Type B pancreatic cell (in vitro differentiated cells): ENCODE measurements around the gene ECSCR. TPM values are rescaled to one million over a fixed set of nuclear protein-coding genes. Genes with fewer than 3 reads are reported as not detected.
"Not testable (repeated sequence)": the region's sequence is repeated elsewhere in the genome, so short reads cannot be mapped to it uniquely, and the experiment has no call there.

ENCODE experiments used
- DNase-seq: peaks from one replicate; pipeline ENCODE4 v3.0.0; 2021; ENCODE audit warnings: mixed read lengths; ENCODE audit not compliant: unreplicated experiment; ENCODE audit errors: extremely low spot score
- H3K27ac Mint-ChIP-seq: 2 replicates; pipeline ENCODE4 v1.8.0; 2021; ENCODE audit warnings: mild to moderate bottlenecking, mixed read lengths
- H3K27me3 Mint-ChIP-seq: 2 replicates; pipeline ENCODE4 v1.8.0; 2021; ENCODE audit warnings: mixed read lengths
- H3K36me3 Mint-ChIP-seq: 2 replicates; pipeline ENCODE4 v1.8.0; 2021; ENCODE audit warnings: mixed read lengths
- H3K4me1 Mint-ChIP-seq: one replicate; pipeline ENCODE4 v1.8.0; 2021; ENCODE audit warnings: mixed read lengths; ENCODE audit not compliant: unreplicated experiment
- H3K4me3 Mint-ChIP-seq: 2 replicates; pipeline ENCODE4 v1.8.0; 2021; ENCODE audit warnings: mild to moderate bottlenecking, mixed read lengths
- H3K9me3 Mint-ChIP-seq: 2 replicates; pipeline ENCODE4 v1.8.0; 2021; ENCODE audit warnings: mixed read lengths
- CTCF ChIP-seq: fragments of 200-600 bp; sonication (generic); conservative IDR thresholded peaks from 2 replicates; pipeline ENCODE4 v1.5.0; 2021; ENCODE audit warnings: antibody characterized with exemption, mild to moderate bottlenecking
- total RNA-seq: library from RNA; stranded (reverse); gene quantifications from 2 replicates; pipeline ENCODE4 v1.2.1, GENCODE V29; 2021; ENCODE audit warnings: low replicate concordance

Gene ECSCR
- total RNA-seq, 1 donor from 2014 or later, result not detected

- no peaks in the 10 kb centered on the region for H3K36me3 Mint-ChIP-seq
- peak overlapping the region; percentile 73 for H3K27ac Mint-ChIP-seq
- no peak for TF ChIP-seq CTCF
- no peak overlapping the region for H3K4me3 Mint-ChIP-seq
- DNase-seq, result no peak
- no peaks in the 10 kb centered on the region for H3K27me3 Mint-ChIP-seq
- H3K4me1 Mint-ChIP-seq, result peaks cover 9% of the 10 kb centered on the region
- no peaks in the 10 kb centered on the region for H3K9me3 Mint-ChIP-seq
Observed at GRCh38 chr5:139494832-139495231, 32.3 kb upstream of the ECSCR start.

GRCh38 chr5:139494256-139494655, 31.7 kb upstream of the ECSCR start:
- Mint-ChIP-seq H3K9me3 (no peaks in the 10 kb centered on the region), H3K4me1 (peaks cover 9% of the 10 kb centered on the region), H3K4me3 (no peak overlapping the region), H3K27me3 (no peaks in the 10 kb centered on the region), H3K27ac (peak overlapping the region; percentile 73), H3K36me3 (no peaks in the 10 kb centered on the region)
- no peak for TF ChIP-seq CTCF
- DNase-seq, result no peak

- H3K27ac Mint-ChIP-seq, result peak overlapping the region; percentile 55
- no peaks in the 10 kb centered on the region for H3K9me3 Mint-ChIP-seq
- no peaks in the 10 kb centered on the region for H3K36me3 Mint-ChIP-seq
- no peak for TF ChIP-seq CTCF
- H3K27me3 Mint-ChIP-seq, result no peaks in the 10 kb centered on the region
- H3K4me1 Mint-ChIP-seq, result peaks cover 9% of the 10 kb centered on the region
- H3K4me3 Mint-ChIP-seq, result no peak overlapping the region
- no peak for DNase-seq
Observed at GRCh38 chr5:139492700-139493192, 30.2 kb upstream of the ECSCR start.

- Mint-ChIP-seq H3K27ac (no peak overlapping the region), H3K36me3 (no peaks in the 10 kb centered on the region), H3K4me1 (peaks cover 21% of the 10 kb centered on the region), H3K4me3 (no peak overlapping the region), H3K27me3 (no peaks in the 10 kb centered on the region), H3K9me3 (no peaks in the 10 kb centered on the region)
- TF ChIP-seq CTCF, result no peak
- no peak for DNase-seq
Observed at GRCh38 chr5:139488260-139488659, 25.7 kb upstream of the ECSCR start.

GRCh38 chr5:139486201-139486600, 23.7 kb upstream of the ECSCR start:
- Mint-ChIP-seq H3K27me3 (no peaks in the 10 kb centered on the region), H3K9me3 (no peaks in the 10 kb centered on the region), H3K36me3 (no peaks in the 10 kb centered on the region), H3K27ac (no peak overlapping the region), H3K4me1 (peaks cover 22% of the 10 kb centered on the region), H3K4me3 (no peak overlapping the region)
- no peak for DNase-seq
- TF ChIP-seq CTCF, result no peak

- Mint-ChIP-seq H3K4me1 (peaks cover 28% of the 10 kb centered on the region), H3K4me3 (peak overlapping the region; percentile 55), H3K27ac (peak overlapping the region; percentile 85)
- not testable (repeated sequence) for H3K27me3 Mint-ChIP-seq, H3K36me3 Mint-ChIP-seq, H3K9me3 Mint-ChIP-seq, DNase-seq
Observed at GRCh38 chr5:139482890-139483208, 20.3 kb upstream of the ECSCR start.
